T-cell (primary cell): ENCODE results near the gene CEP63. TPM values are rescaled to one million over a fixed set of nuclear protein-coding genes. Genes with fewer than 3 reads are reported as not detected.

Experiments used
- ATAC-seq, 4 experiments: fragments of 200-7000 bp in 3 of 4; fragments of 150-1000 bp in 1 of 4; cut with Tn5 transposase; replicated peaks in 1 of 4; 1 replicate in 3 of 4; 2 replicates in 1 of 4; pipeline ENCODE4 v1.10.0; 2021; ENCODE audit warnings: moderate library complexity in 3 of 4, mild to moderate bottlenecking in 2 of 4, moderate number of reproducible peaks in 1 of 4
- CTCF ChIA-PET, 2 donors: fragments of 300-600 bp; sonication (Branson Sonifier 250); formaldehyde crosslinking; loops; one replicate each; lab custom pipeline; 2022; ENCODE audit warnings: antibody characterized with exemption in 2 of 2; lab: Charles Lee
- POLR2A ChIA-PET, 2 donors: fragments of 300-600 bp; sonication (Branson Sonifier 250); formaldehyde crosslinking; loops; one replicate each; lab custom pipeline; 2022; ENCODE audit warnings: antibody characterized with exemption in 2 of 2; lab: Charles Lee
- DNase-seq, 35 experiments: peaks; one replicate each; pipeline versions ENCODE4 v3.0.0 to v3.0.0-alpha.2; 2013 to 2023
- H3K27ac ChIP-seq: one replicate; pipeline ENCODE4 v1.5.1; 2013; ENCODE audit warnings: low read length
- H3K27me3 ChIP-seq, 2 experiments: replicated peaks in 1 of 2; 1 replicate in 1 of 2; 2 replicates in 1 of 2; pipeline versions ENCODE4 v1.6.1 to v1.7.0; 2013; ENCODE audit warnings: low read length in 1 of 2, mixed read lengths in 1 of 2; ENCODE audit not compliant: control insufficient read depth in 2 of 2, insufficient read depth in 2 of 2; ENCODE audit errors: extremely low read depth in 1 of 2
- H3K36me3 ChIP-seq, 2 donors: 1 replicate in 1 of 2; 2 replicates in 1 of 2; pipeline versions ENCODE4 v1.6.1 to v1.7.0; 2013; ENCODE audit warnings: low read length in 1 of 2; ENCODE audit not compliant: control insufficient read depth in 2 of 2, insufficient read depth in 1 of 2; ENCODE audit errors: extremely low read depth in 1 of 2
- H3K4me1 ChIP-seq, 2 experiments: 1 replicate in 1 of 2; 2 replicates in 1 of 2; pipeline versions ENCODE4 v1.6.1 to v1.7.0; 2013; ENCODE audit warnings: low read length in 2 of 2, mixed read lengths in 1 of 2; ENCODE audit not compliant: insufficient read depth in 2 of 2, control insufficient read depth in 1 of 2; ENCODE audit errors: extremely low read depth in 1 of 2
- H3K4me3 ChIP-seq, 2 donors: 1 replicate in 1 of 2; 2 replicates in 1 of 2; pipeline versions ENCODE4 v1.5.1 to v1.7.0; 2013; ENCODE audit warnings: mild to moderate bottlenecking in 2 of 2, low read length in 1 of 2, moderate library complexity in 1 of 2; ENCODE audit not compliant: control insufficient read depth in 1 of 2; ENCODE audit errors: extremely low read depth in 1 of 2
- H3K9me3 ChIP-seq: 2 replicates; pipeline ENCODE4 v1.7.0; 2013
- H3K27ac Mint-ChIP-seq, 2 donors: one replicate each; pipeline ENCODE4 v1.8.0; 2020 to 2021; ENCODE audit warnings: mild to moderate bottlenecking in 2 of 2, mixed read lengths in 2 of 2
- H3K27me3 Mint-ChIP-seq, 2 donors: one replicate each; pipeline ENCODE4 v1.8.0; 2021 to 2022; ENCODE audit warnings: mixed read lengths in 2 of 2
- H3K36me3 Mint-ChIP-seq: one replicate; pipeline ENCODE4 v1.8.0; 2021; ENCODE audit warnings: mixed read lengths
- H3K4me1 Mint-ChIP-seq, 3 donors: one replicate each; pipeline ENCODE4 v1.8.0; 2020 to 2022; ENCODE audit warnings: mixed read lengths in 3 of 3, mild to moderate bottlenecking in 1 of 3
- H3K4me3 Mint-ChIP-seq, 3 donors: one replicate each; pipeline ENCODE4 v1.8.0; 2020 to 2022; ENCODE audit warnings: mild to moderate bottlenecking in 3 of 3, mixed read lengths in 3 of 3, moderate library complexity in 3 of 3
- H3K9me3 Mint-ChIP-seq, 3 donors: one replicate each; pipeline ENCODE4 v1.8.0; 2020 to 2022; ENCODE audit warnings: mixed read lengths in 3 of 3
- WGBS: methylation state at CpG from one replicate; pipeline ENCODE4 v1.1.5; 2013; ENCODE audit warnings: missing lambda C conversion rate; ENCODE audit not compliant: insufficient coverage; 5-methylcytosine and 5-hydroxymethylcytosine counted together
- total RNA-seq, 35 experiments: library from RNA in 6 of 35; stranded (reverse) in 6 of 35; fragments of 120-200 nt in 1 of 35; gene quantifications; one replicate each; pipeline versions ENCODE4 v1.2.1 to v1.2.4 and lab custom pipeline; 2013 to 2026

Gene CEP63
- total RNA-seq, 5 donors from 2014 or later (not counting 1 experiment from before 2014, with no cell fraction given): 21.7 to 26.1 (median 24.6) TPM

DNA sequence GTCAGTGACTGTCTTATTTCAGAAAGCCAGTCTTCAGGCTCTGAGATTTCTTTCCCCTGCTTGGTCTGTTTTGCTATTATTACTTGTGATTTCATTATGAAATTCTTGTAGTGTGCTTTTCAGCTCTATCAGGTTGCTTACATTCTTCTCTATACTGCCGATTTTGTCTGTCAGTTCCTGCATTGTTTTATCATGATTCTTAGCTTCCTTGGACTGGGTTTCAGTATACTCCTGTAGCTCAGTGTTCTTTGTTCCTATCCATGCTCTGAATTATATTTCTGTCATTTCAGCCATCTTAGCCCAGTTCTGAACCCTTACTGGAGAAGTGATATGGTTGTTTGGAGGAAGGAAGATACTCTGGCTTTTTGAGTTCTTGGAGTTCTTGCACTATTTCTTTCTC lies 40.5 kb downstream of the CEP63 start:
- Mint-ChIP-seq H3K4me3 (no peak overlapping the region), H3K36me3 (peaks cover 54% of the 10 kb centered on the region), H3K4me1 (peaks cover 7 to 23% (median 14%) of the 10 kb centered on the region in 3 donors), H3K27ac (no peak overlapping the region), H3K27me3 (no peaks in the 10 kb centered on the region), H3K9me3 (peaks cover 25 to 48% (median 36%) of the 10 kb centered on the region in 3 donors)
- no peak overlapping the region for H3K4me3 ChIP-seq
- H3K9me3 ChIP-seq: peaks cover 15% of the 10 kb centered on the region
- WGBS: 100% methylated on average over 1 of the region's 1 CpG
- ChIA-PET CTCF (no interaction called here), POLR2A (interaction anchor here in 1 of 2 donors (0.5 kb wide), 1 partner anchor 11 kb away, joined by 3 read pairs; no protein-coding TSS in a partner anchor)
- H3K27me3 ChIP-seq: peaks cover 0 to 2% of the 10 kb centered on the region in 2 experiments
- peaks cover 0 to 6% of the 10 kb centered on the region in 2 donors for H3K36me3 ChIP-seq
- DNase-seq (no peak), ATAC-seq (no peak)
- H3K27ac ChIP-seq: no peak overlapping the region
- H3K4me1 ChIP-seq: peaks cover 0 to 5% of the 10 kb centered on the region in 2 experiments

DNA sequence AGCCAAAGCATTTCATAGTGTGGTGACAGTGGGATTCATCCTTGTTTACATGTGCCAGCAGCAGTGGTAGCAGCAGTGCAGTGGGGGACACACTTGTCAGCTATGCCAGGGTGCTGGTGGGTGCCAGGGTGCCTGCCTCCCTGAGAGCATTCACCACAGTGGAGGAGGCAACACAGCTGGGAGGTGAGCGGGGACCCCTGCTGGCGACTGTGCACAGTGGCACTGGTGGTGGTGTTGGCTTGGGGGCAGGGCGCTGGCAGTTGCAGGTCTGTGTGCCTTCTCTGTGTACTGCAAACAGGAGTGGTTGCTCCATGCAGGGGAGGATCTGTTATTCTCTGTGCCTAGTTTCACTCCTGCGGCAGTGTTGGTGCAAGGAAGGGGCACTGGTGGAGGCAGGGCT lies 41.2 kb downstream of the CEP63 start:
- ATAC-seq: no peak
- peaks cover 15% of the 10 kb centered on the region for H3K9me3 ChIP-seq
- H3K27me3 ChIP-seq: peaks cover 0 to 2% of the 10 kb centered on the region in 2 experiments
- Mint-ChIP-seq H3K27me3 (no peaks in the 10 kb centered on the region), H3K36me3 (peaks cover 53% of the 10 kb centered on the region), H3K27ac (no peak overlapping the region), H3K4me3 (no peak overlapping the region), H3K4me1 (peaks cover 7 to 23% (median 14%) of the 10 kb centered on the region in 3 donors), H3K9me3 (peaks cover 25 to 44% (median 36%) of the 10 kb centered on the region in 3 donors)
- CTCF ChIA-PET: interaction anchor here in 1 of 2 donors (0.5 kb wide), 1 partner anchor 74 kb away, joined by 4 read pairs; no protein-coding TSS in a partner anchor
- POLR2A ChIA-PET: interaction anchor here in 1 of 2 donors (0.5 kb wide), 1 partner anchor 12 kb away, joined by 3 read pairs; no protein-coding TSS in a partner anchor
- peaks cover 0 to 6% of the 10 kb centered on the region in 2 donors for H3K36me3 ChIP-seq
- H3K27ac ChIP-seq: no peak overlapping the region
- WGBS: 100% methylated on average over 4 of the region's 4 CpGs
- no peak overlapping the region for H3K4me3 ChIP-seq
- H3K4me1 ChIP-seq: peaks cover 0 to 5% of the 10 kb centered on the region in 2 experiments
- DNase-seq: peak in 1 of 35 experiments; percentile 8

DNA sequence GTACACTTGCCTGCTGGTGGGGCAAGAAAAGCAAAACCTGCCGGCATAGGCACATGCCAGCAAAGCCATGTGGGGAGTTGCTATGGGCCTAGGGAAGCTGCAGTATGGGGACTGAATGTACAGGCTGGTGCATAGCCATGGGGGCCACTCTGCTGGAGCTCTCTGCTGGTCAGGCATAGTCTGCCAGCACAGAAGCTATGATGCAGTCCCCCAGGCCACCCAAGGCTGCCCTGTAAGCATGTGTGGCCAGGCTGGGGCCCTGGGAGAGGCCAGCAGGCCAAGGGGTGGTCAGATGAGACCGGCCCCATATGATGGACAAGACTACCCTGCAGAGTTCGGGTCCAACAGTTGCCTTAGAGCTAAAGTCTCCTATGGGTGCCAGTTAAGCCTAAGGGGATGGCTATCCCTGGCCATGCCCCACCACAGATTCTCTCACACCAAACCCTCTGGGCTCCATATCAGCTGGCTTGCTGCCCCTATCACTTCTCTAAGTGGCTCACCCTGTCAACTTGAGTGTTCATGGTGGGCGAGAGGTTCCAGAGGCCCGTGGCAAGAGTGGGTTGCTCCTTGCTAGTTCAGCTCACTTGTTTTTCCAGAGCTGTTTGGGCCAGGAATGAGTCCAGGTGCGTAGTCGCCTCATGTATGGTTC lies 41.8 kb downstream of the CEP63 start:
- H3K4me1 ChIP-seq: peaks cover 0 to 5% of the 10 kb centered on the region in 2 experiments
- DNase-seq (no peak), ATAC-seq (no peak)
- peaks cover under 1 to 6% of the 10 kb centered on the region in 2 donors for H3K36me3 ChIP-seq
- Mint-ChIP-seq H3K4me3 (no peak overlapping the region), H3K27me3 (no peaks in the 10 kb centered on the region), H3K4me1 (peaks cover 7 to 24% (median 14%) of the 10 kb centered on the region in 3 donors), H3K27ac (no peak overlapping the region), H3K9me3 (peaks cover 24 to 38% (median 33%) of the 10 kb centered on the region in 3 donors), H3K36me3 (peaks cover 48% of the 10 kb centered on the region)
- no peak overlapping the region for H3K4me3 ChIP-seq
- H3K27ac ChIP-seq: no peak overlapping the region
- CTCF ChIA-PET: interaction anchor here in 1 of 2 donors (0.5 kb wide), 1 partner anchor 73 kb away, joined by 4 read pairs; no protein-coding TSS in a partner anchor
- peaks cover 0 to 2% of the 10 kb centered on the region in 2 experiments for H3K27me3 ChIP-seq
- peaks cover 12% of the 10 kb centered on the region for H3K9me3 ChIP-seq
- WGBS: 100% methylated on average over 6 of the region's 7 CpGs
- POLR2A ChIA-PET: interaction anchor here in 1 of 2 donors (0.6 kb wide), 1 partner anchor 372 kb away, joined by 3 read pairs; no protein-coding TSS in a partner anchor

DNA sequence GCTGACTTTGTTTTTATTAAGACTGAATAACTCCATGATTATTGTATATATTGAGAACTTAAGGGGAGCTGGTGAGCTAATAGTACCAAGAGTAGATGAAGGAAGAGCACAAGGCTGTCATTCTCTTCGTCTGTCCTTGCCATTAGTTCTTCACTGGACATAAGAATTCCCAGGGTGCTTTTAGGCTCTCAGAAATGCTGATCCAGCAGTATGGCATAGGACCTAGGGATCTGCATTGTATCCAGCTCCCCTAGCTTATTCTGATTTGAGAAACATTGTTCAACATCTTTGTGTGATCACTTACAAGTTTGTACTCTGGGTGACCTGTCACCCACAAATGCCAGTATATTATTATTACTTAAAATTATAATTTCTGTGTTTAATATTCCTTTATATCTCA lies 47.6 kb downstream of the CEP63 start:
- DNase-seq (no peak), ATAC-seq (no peak)
- no peak overlapping the region for H3K4me3 Mint-ChIP-seq
- CTCF ChIA-PET: interaction anchor here in 1 of 2 donors (1.0 kb wide), 1 partner anchor 58 kb away, joined by 3 read pairs; no protein-coding TSS in a partner anchor
- no peak overlapping the region for H3K4me3 ChIP-seq
- no peaks in the 10 kb centered on the region for H3K27me3 ChIP-seq
- H3K27ac ChIP-seq: no peak overlapping the region
- H3K36me3 Mint-ChIP-seq: peaks cover 31% of the 10 kb centered on the region
- POLR2A ChIA-PET: no interaction called here
- no peaks in the 10 kb centered on the region for H3K9me3 ChIP-seq
- 92% methylated on average over 1 of the region's 1 CpG for WGBS
- no peaks in the 10 kb centered on the region for H3K27me3 Mint-ChIP-seq
- no peak overlapping the region for H3K27ac Mint-ChIP-seq
- H3K4me1 ChIP-seq: peaks cover 0 to 2% of the 10 kb centered on the region in 2 experiments
- H3K36me3 ChIP-seq: peaks cover 7 to 37% of the 10 kb centered on the region in 2 donors
- peaks cover 2 to 13% (median 9%) of the 10 kb centered on the region in 3 donors for H3K4me1 Mint-ChIP-seq
- no peaks in the 10 kb centered on the region for H3K9me3 Mint-ChIP-seq

DNA sequence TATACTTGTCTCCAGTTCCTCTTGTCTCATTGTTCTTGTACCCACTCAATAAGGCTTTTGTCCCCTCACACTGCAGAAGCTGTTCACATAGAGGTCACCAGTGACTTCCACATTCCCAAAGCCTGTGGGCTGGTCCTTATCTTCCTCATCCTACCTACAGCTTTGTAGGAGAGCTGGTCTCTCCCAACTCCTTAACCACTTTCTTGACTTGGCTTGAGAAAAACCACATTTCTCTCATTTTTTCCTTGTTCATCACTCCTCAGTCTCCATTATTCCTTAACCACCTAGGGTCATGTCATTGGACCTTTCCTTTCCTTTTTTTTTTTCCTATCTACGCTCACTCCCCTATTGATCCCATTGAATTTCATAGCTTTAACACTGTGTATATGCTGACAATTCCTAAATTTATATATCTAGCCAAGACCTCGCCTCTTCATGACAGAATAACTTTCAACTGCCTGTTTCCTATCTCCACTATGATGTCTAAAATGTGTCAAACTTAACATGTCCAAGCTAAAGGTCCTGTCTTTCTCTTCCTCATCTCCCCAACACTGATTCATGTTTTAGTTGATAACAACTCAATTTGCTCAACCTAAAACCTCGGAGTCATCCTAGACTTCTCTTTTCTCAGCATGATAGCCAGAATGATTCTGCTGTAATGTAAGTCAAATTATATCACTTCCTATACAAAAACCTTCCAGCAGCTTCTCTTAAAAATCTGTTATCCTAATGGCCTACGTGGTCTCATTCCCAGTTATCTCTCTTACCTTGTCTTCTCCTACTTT lies 49.5 kb downstream of the CEP63 start:
- Mint-ChIP-seq H3K9me3 (no peaks in the 10 kb centered on the region), H3K27ac (no peak overlapping the region), H3K4me1 (peaks cover 0 to 9% (median 7%) of the 10 kb centered on the region in 3 donors), H3K27me3 (no peaks in the 10 kb centered on the region), H3K4me3 (no peak overlapping the region), H3K36me3 (peaks cover 42% of the 10 kb centered on the region)
- Histone ChIP-seq H3K36me3 (peaks cover 7 to 37% of the 10 kb centered on the region in 2 donors), H3K4me3 (no peak overlapping the region), H3K27me3 (no peaks in the 10 kb centered on the region), H3K9me3 (no peaks in the 10 kb centered on the region), H3K4me1 (peaks cover 0 to 2% of the 10 kb centered on the region in 2 experiments), H3K27ac (no peak overlapping the region)
- CTCF ChIA-PET: interaction anchor here in 1 of 2 donors (0.6 kb wide), 1 partner anchor 228 kb away, joined by 5 read pairs; no protein-coding TSS in a partner anchor
- POLR2A ChIA-PET: interaction anchor here in 1 of 2 donors (0.6 kb wide), 1 partner anchor 1823 kb away, joined by 4 read pairs; no protein-coding TSS in a partner anchor
- DNase-seq (no peak), ATAC-seq (no peak)
- 96% methylated on average over 3 of the region's 4 CpGs for WGBS

DNA sequence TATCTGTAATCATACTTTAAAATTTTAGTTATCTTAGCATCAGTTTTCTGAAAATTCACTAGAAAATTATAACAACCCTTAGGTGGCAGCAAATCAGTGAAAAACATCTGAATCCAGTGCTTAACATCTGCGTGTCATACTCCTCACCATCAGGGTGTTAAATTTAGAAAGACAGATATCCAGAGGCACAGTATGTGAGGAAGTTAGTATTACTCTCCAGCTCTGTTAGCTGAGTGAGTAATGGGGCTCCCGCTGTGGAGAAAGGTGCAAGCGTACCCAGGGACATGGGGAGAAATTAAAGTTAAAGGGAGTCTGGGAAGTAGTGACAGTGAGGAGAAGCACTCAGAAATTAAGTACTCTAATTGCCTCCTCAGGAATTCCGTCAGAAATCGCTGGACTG lies 50.9 kb downstream of the CEP63 start:
- DNase-seq: no peak
- ChIA-PET CTCF (no interaction called here), POLR2A (no interaction called here)
- Histone ChIP-seq H3K27ac (no peak overlapping the region), H3K27me3 (no peaks in the 10 kb centered on the region), H3K9me3 (no peaks in the 10 kb centered on the region), H3K4me3 (no peak overlapping the region), H3K4me1 (peaks cover 0 to 2% of the 10 kb centered on the region in 2 experiments), H3K36me3 (peaks cover 7 to 37% of the 10 kb centered on the region in 2 donors)
- peaks cover 40% of the 10 kb centered on the region for H3K36me3 Mint-ChIP-seq
- H3K27ac Mint-ChIP-seq: no peak overlapping the region
- no peaks in the 10 kb centered on the region for H3K27me3 Mint-ChIP-seq
- peaks cover 0 to 9% (median 7%) of the 10 kb centered on the region in 3 donors for H3K4me1 Mint-ChIP-seq
- H3K4me3 Mint-ChIP-seq: no peak overlapping the region
- H3K9me3 Mint-ChIP-seq: no peaks in the 10 kb centered on the region
- 95% methylated on average over 2 of the region's 5 CpGs for WGBS
- ATAC-seq: no peak
